HFFc6 (cell line): ENCODE measurements around the gene P2RX6. TPM values are rescaled to one million over a fixed set of nuclear protein-coding genes. Genes with fewer than 3 reads are reported as not detected.
"Not testable (repeated sequence)": the region's sequence is repeated elsewhere in the genome, so short reads cannot be mapped to it uniquely, and the experiment has no call there.

Source experiments
- DNase-seq: peaks from one replicate; pipeline ENCODE4 v3.0.0-alpha.2; 2018
- H3K27ac Mint-ChIP-seq: 2 replicates; pipeline ENCODE4 v1.8.0; 2020; ENCODE audit warnings: mild to moderate bottlenecking, mixed read lengths
- H3K27me3 Mint-ChIP-seq: 2 replicates; pipeline ENCODE4 v1.8.0; 2021; ENCODE audit warnings: mild to moderate bottlenecking, moderate library complexity, mixed read lengths; ENCODE audit not compliant: insufficient read depth
- H3K36me3 Mint-ChIP-seq: 2 replicates; pipeline ENCODE4 v1.8.0; 2021; ENCODE audit warnings: low read depth, mixed read lengths
- H3K4me1 Mint-ChIP-seq: 2 replicates; pipeline ENCODE4 v1.8.0; 2020; ENCODE audit warnings: low read depth, mixed read lengths
- H3K4me3 Mint-ChIP-seq: 2 replicates; pipeline ENCODE4 v1.8.0; 2020; ENCODE audit warnings: mild to moderate bottlenecking, moderate library complexity, mixed read lengths
- H3K9me3 Mint-ChIP-seq: 2 replicates; pipeline ENCODE4 v1.8.0; 2020; ENCODE audit warnings: mild to moderate bottlenecking, mixed read lengths
- CTCF ChIP-seq: fragments of 200-600 bp; sonication (generic); IDR thresholded peaks from 2 replicates; pipeline ENCODE4 v1.5.0; 2021; ENCODE audit warnings: antibody characterized with exemption, mild to moderate bottlenecking
- total RNA-seq, 6 experiments: library from RNA; stranded (reverse); fragmentation: NEBNext Ultra II Directional; extraction: Animal tissue kit (Norgen Biotek cat#: 25700); gene quantifications; 2 replicates in 1 of 6; 3 replicates in 5 of 6; pipeline ENCODE4 v1.2.3, GENCODE V29; 2021

Gene P2RX6
- total RNA-seq, 6 experiments from 2014 or later = 1.6 to 4.0 (median 1.9) TPM

DNA sequence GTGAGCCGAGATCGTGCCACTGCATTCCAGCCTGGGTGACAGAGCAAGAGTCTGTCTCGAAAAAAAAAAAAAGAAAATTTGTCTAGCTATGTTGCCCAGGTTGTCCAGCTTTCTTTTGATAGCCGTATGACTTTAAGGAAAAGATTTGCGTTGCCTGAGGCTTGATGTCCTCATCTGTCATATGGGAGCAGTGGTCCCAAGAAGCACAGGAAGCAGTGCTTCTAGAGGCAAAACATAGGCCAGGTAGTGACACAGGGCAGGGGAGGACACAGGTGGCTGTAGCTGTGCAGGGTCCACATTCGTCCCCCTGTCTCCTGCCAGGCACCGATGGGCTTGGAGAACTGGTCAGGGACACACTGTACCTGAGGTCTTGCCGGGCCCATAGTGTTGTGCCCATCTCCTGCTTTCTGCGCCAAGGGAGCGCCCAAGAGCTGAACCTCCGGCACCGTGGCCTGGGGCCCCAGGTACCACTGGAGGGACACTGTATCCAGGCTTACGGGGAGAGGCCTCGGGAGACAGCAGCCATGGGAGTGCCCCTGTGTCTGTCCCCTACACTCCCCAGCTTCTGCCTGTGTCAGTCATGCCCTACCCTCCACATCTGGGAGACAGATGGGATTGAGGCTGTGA lies 32.2 kb downstream of the P2RX6 start:
- Mint-ChIP-seq H3K36me3 (no peaks in the 10 kb centered on the region), H3K9me3 (no peaks in the 10 kb centered on the region), H3K4me3 (no peak overlapping the region), H3K27ac (no peak overlapping the region), H3K4me1 (peaks cover 54% of the 10 kb centered on the region), H3K27me3 (peaks cover 11% of the 10 kb centered on the region)
- no peak for TF ChIP-seq CTCF
- no peak for DNase-seq

DNA sequence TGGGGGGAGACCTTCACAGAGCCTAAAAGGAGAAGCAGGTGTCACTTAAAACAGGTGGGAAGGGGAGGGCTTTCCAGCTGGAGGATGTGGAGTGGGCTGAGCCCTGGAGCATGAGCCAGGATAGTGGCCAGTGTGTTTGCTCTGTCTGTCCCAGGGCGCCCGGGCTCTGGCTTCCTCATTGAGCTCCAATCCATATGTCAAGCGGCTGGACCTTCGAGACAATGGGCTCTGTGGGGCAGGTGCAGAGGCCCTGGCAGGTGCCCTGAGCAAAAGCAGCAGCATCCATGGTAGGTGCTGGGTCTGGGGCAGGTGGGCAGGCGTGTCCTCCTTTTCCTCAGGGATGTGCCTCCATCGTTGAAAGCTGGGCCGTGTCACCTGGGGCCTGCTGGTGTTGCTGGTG lies 32.8 kb downstream of the P2RX6 start:
- H3K27ac Mint-ChIP-seq = no peak overlapping the region
- H3K9me3 Mint-ChIP-seq = no peaks in the 10 kb centered on the region
- H3K4me3 Mint-ChIP-seq = no peak overlapping the region
- TF ChIP-seq CTCF = no peak
- H3K36me3 Mint-ChIP-seq = no peaks in the 10 kb centered on the region
- peaks cover 54% of the 10 kb centered on the region for H3K4me1 Mint-ChIP-seq
- peaks cover 11% of the 10 kb centered on the region for H3K27me3 Mint-ChIP-seq
- DNase-seq = no peak

DNA sequence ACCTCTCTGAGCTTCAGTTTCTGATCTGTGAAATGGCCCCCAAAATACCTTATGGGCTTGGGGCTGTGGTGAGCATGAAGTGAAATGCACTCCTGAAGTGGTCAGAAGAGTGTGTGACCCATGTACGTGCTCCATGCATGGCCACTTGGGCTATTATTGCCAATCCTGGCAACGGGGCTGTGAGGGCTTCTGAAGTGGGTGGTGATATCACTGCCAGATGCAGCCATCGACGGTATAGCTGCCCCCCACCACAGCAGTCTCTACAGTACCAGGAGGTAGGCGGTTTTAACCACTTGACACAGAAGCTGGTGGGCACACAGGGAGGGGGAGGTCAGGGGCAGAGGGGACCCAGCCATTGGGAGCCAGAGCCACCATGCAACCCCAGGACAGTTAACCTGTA lies 33.5 kb downstream of the P2RX6 start:
- not testable (repeated sequence) for H3K27ac Mint-ChIP-seq, DNase-seq, H3K4me3 Mint-ChIP-seq, H3K9me3 Mint-ChIP-seq, H3K36me3 Mint-ChIP-seq
- H3K4me1 Mint-ChIP-seq = peaks cover 54% of the 10 kb centered on the region
- H3K27me3 Mint-ChIP-seq = peaks cover 11% of the 10 kb centered on the region

GRCh38 chr22:21048965-21049364 lies 34.0 kb downstream of the P2RX6 start:
- not testable (repeated sequence) for H3K9me3 Mint-ChIP-seq, DNase-seq, H3K27ac Mint-ChIP-seq, H3K36me3 Mint-ChIP-seq, H3K4me3 Mint-ChIP-seq
- H3K27me3 Mint-ChIP-seq = peaks cover 11% of the 10 kb centered on the region
- peaks cover 49% of the 10 kb centered on the region for H3K4me1 Mint-ChIP-seq

- Mint-ChIP-seq H3K27ac (0 out of 2 replicates have a peak overlapping the region, but pooled peaks have one; percentile 23), H3K36me3 (no peaks in the 10 kb centered on the region), H3K27me3 (peaks cover 21% of the 10 kb centered on the region), H3K4me1 (peaks cover 26% of the 10 kb centered on the region), H3K9me3 (no peaks in the 10 kb centered on the region), H3K4me3 (no peak overlapping the region)
- DNase-seq = no peak
- TF ChIP-seq CTCF = no peak
Measured at GRCh38 chr22:21051145-21051830, 36.3 kb downstream of the P2RX6 start.

GRCh38 chr22:21051831-21052400 lies 37.0 kb downstream of the P2RX6 start:
- Mint-ChIP-seq H3K27me3 (peaks cover 26% of the 10 kb centered on the region), H3K4me1 (peaks cover 25% of the 10 kb centered on the region), H3K27ac (peak overlapping the region; percentile 23; the same call in 1 of the 2 replicates), H3K4me3 (no peak overlapping the region), H3K36me3 (no peaks in the 10 kb centered on the region), H3K9me3 (no peaks in the 10 kb centered on the region)
- DNase-seq = peak; percentile 20
- TF ChIP-seq CTCF = no peak
